ENCODE results near the gene C1orf159.
"Not testable (repeated sequence)": the region's sequence is repeated elsewhere in the genome, so short reads cannot be mapped to it uniquely, and the experiment has no call there.

C1orf159 gene

DNA sequence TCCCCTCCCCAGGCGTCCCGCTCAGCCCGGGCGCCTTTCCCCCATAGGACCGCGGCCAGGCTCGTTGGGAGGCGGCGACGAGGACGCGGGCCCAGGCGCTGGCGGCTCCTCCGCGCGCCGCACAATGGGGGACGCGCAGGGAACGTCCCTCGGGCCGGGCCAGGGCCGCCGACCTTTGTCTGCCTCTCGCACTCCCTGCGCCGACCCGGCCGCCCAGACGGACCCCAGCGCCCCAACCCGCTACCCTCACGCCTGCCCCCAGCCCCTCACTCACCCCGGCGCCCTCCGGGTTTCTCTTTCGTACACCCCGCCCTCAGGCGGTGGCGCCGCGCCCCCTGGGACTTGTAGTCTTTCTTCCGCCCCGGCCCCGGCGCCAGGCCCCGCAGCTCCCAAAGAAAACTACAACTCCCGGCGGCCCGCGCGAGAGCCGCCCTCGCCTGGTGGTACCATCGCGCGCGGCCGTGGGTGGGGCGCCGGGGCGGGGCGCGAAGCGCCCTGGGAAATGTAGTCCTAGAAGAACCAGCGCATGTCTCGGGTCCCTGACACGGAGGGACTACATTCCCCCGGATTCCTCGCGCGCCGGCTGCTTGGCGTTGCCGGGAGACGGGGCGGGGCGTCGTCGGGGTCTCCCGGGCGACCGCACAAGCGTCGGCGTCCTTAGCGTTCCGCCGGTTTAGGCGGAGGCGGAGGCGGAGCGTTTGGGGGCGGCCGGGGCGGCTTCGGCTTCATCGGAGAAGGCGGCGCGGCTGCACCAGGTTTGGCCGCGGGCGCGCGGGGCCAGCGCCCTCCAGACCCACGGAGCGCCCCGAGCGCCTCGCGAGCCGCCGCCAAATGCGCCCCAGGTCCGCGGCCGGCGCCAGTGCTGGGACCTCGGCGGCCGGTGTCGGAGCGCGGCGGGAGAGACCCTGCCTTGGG, at the start of gene C1orf159:
Gene C1orf159, minus strand, starts transcription at position 304 of the 915 bp plus-strand sequence. CDS start 24,546 bp downstream, outside the sequence.
- DNase-seq (ENCODE audit: low read depth, low spot score): peak; percentile 90

DNA sequence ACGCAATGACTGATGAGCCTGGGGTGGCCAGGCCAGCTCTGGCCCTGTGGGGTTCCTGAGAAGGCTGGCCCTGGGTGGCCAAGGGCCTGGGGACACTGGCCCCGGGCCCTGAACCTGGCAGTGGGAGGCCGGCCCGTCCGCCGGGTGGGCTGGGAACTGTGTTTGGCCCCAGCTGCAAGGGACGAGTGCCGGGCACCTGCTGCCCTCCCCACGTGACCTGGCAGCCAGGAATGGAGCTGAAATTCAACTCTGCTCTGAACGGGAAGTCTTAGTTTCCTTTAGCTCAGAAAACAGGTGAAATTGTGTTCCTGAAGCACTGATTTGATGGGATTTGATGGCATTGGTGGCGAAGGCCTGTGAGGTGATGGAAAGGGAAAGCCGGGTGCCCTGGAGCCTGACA, 49.6 kb upstream of the C1orf159 start:
- DNase-seq (ENCODE audit: low read depth, low spot score): no peak

DNA sequence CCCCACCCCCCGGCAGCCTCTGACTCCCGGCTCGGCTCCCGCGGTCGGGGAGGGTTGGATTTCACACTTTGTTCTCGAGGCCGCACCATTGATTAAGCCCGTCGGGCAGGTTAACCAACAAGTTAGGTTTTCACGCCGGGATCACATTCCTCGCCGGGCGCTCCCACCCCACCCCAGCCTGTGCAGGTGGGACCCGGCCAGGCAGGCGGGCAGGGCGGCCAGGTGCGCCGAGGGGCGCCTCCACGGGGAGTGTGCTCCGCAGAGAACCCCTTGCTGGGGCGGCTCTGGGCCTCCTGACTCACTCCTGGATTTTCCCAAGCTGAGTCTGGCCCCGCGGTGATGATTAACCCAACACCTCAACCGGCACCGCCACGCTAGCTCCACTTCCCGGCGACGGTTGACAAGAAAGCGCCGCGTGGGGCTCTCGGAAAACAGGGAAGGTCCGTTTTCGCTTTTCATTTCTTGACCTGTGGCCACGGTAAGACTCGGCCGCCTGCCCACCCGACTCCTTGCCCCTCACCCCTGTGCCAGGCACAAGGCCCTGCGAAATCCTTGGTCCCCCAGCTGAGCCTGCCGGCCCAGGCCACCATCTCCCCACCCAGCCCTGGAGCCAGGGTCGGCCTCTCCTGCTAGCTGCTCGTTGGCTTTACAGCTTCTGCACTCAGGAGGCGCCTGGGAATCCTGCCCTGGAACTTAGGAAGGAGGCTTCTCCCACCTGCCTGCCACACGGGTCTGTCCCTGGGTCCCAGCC, 49.0 kb upstream of the C1orf159 start:
- no peak for DNase-seq (ENCODE audit: low read depth, low spot score)

DNA sequence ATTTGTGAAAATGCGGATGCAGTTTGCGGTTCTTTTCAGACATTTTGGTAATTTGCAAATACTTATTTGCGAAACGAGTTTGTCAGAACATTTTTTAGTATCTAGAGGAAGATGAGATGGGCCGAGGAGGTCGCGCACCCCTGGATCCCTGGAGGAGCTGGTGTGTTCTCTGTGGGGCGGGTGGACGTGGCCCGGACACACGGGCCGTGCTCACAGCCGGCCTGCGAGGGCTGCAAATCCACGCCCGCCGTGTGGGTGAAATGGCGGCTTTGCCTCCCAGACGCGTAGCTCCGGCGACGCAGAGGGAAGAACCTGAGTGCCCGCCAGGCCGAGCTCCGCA, 48.4 kb upstream of the C1orf159 start:
- no peak for DNase-seq (ENCODE audit: low read depth, low spot score)

DNA sequence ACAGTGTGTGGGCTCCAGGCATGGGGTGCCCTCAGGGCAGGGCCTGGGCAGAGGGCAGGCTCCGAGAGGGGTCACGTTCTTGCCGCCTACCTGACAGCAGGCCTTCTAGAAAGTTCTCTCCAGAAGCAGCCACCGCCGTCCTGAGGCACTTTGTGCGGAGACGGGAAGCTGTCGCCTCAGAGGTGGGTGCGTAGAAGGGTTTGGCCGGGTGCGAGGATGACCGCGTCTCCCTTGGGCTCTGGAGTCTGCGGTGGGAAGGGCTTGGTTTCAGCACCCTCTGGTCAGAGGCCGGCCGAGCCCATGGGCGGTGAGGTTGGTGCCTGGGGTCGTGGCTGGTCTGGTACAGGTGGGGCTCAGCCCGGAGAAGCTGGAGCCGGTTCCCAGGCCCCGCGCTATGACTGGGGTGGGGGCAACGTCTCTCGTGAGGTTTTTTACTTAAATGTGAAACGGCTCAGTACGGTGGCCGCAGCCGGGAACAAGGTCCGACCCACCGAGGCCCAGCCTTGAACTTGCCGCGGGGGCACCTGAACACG, 47.7 kb upstream of the C1orf159 start:
- DNase-seq (ENCODE audit: low read depth, low spot score): no peak

DNA sequence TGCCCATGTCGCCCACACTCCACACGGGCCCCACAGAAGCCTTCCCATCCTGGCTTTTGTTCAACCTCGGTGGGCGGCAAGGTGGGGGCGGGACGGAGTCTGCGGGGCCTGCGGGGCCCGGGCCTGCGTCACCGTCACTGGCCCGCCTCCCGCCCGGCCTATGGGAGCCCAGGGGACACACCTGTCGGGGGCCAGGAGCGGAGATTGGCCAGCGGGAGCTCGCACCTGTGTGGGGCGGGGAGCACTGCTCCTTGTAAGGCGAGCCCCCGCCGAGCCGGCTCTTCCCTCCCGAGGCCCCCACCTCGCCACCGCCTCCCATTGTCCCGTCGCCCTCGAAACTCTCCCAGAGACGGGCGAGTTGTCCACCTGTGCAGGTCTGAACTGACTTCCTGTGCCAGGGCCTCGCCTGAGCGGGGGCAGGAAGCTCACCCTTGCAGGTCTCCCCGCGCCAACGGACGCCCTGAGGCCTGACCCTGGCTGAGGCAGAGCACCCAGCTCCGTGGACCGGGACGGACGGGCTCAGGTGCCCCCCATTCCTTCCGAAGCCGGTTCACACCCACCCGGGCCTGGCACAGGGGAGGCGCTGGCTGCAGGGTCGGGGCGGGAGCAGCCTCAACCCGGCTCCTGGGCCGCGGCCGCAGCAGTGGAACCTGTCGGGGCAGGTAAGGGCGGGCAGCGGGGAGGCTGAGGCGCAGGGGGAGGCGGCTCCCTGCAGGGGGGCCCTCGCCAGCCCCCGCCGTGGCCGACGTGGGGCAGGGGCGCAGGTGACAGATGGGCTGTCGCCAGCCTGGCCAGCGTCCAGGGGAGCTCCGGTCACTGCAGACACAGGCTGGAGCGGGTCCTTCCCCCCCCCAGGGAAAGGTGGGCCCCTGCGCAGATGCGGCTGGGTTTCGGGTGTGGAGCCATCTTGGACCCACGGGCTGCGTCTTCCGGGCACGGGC, 47.0 kb upstream of the C1orf159 start:
- DNase-seq (ENCODE audit: low read depth, low spot score): no peak

- no peak for DNase-seq (ENCODE audit: low read depth, low spot score)
These were observed 45.8 kb upstream of the C1orf159 start for GRCh38 chr1:1161683-1162079.

- no peak for DNase-seq (ENCODE audit: low read depth, low spot score)
These were observed 45.3 kb upstream of the C1orf159 start for GRCh38 chr1:1161078-1161682.

DNA sequence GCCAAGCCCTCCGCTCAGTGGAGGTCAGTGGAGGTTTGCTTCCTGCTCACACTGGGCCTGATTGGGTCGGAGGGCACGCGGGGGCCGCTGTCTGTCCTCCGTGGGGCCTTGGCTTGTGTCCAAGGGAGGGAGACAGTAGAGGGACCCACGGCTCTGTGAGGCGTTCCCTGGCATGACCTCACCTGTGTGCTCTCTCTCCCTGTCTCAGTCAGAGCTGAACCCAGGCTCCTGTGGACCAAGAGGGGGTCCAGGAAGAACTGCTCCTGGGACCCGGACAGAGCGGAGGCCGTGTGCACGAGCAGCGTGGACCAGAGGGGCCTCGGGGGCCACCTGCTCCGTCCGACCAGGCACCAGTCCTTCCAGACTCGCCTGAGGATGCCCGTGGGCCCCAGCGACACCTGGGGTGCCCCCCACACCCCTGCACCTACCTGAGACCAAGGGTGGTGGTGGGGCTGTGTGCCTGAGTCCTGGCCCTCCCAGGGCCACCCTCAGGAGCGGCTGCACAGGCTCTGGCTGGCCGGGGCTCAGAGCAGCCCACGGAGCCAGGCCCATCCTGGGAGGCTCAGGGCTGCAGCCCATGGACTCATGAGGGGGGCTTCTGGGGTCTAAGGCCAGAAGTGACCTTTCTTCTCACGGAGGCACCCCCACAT, 44.5 kb upstream of the C1orf159 start:
- DNase-seq (ENCODE audit: low read depth, low spot score): no peak

- no peak for DNase-seq (ENCODE audit: low read depth, low spot score)
These were observed 42.2 kb upstream of the C1orf159 start for GRCh38 chr1:1157914-1158710.

GRCh38 chr1:1157426-1157913, 41.6 kb upstream of the C1orf159 start:
- peak; percentile 13 for DNase-seq (ENCODE audit: low read depth, low spot score)

- no peak for DNase-seq (ENCODE audit: low read depth, low spot score)
These were observed 41.1 kb upstream of the C1orf159 start for GRCh38 chr1:1157033-1157365.

GRCh38 chr1:1156140-1157032, 40.5 kb upstream of the C1orf159 start:
- no peak for DNase-seq (ENCODE audit: low read depth, low spot score)

- DNase-seq (ENCODE audit: low read depth, low spot score): no peak
These were observed 39.4 kb upstream of the C1orf159 start for GRCh38 chr1:1155258-1155657.

- DNase-seq (ENCODE audit: low read depth, low spot score): no peak
These were observed 38.0 kb upstream of the C1orf159 start for GRCh38 chr1:1153874-1154273.

DNA sequence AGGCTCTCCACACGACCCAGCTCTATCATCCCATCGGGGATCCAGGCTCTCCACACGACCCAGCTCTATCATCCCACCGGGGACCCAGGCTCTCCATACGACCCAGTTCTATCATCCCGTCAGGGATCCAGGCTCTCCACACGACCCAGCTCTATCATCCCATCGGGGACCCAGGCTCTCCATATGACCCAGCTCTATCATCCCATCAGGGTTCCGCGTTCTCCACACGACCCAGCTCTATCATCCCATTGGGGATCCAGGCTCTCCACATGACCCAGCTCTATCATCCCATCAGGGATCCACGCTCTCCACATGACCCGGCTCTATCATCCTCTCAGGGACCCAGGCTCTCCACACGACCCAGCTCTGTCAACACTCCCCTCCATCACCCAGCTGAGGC, 37.3 kb upstream of the C1orf159 start:
- DNase-seq (ENCODE audit: low read depth, low spot score): not testable (repeated sequence)

GRCh38 chr1:1152431-1152830, 36.5 kb upstream of the C1orf159 start:
- not testable (repeated sequence) for DNase-seq (ENCODE audit: low read depth, low spot score)

- DNase-seq (ENCODE audit: low read depth, low spot score): no peak
These were observed 35.4 kb upstream of the C1orf159 start for GRCh38 chr1:1151306-1151705.

GRCh38 chr1:1150100-1150499, 34.2 kb upstream of the C1orf159 start:
- no peak for DNase-seq (ENCODE audit: low read depth, low spot score)

All from brain pericyte (primary cell).